Stimulated activated naive CD8-positive, alpha-beta T cell treated with anti-CD3 and anti-CD28 coated beads, Interleukin-15, amount 100 ng/mL, for 72 hours (primary cell): ENCODE results near the gene RASGRP2.
"Not testable (repeated sequence)": the region's sequence is repeated elsewhere in the genome, so short reads cannot be mapped to it uniquely, and the experiment has no call there.

Source experiments
- ATAC-seq: fragments of 150-1000 bp; cut with Tn5 transposase; 2 replicates; pipeline ENCODE4 v1.10.0; 2021; ENCODE audit warnings: mild to moderate bottlenecking, moderate library complexity
- DNase-seq, 2 donors: peaks; one replicate each; pipeline ENCODE4 v3.0.0; 2021 to 2022
- H3K27ac Mint-ChIP-seq, 2 donors: one replicate each; pipeline ENCODE4 v1.8.0; 2022; ENCODE audit warnings: mild to moderate bottlenecking in 2 of 2, mixed read lengths in 2 of 2, moderate library complexity in 2 of 2
- H3K27me3 Mint-ChIP-seq: one replicate; pipeline ENCODE4 v1.8.0; 2022; ENCODE audit warnings: mixed read lengths
- H3K4me1 Mint-ChIP-seq: one replicate; pipeline ENCODE4 v1.8.0; 2022; ENCODE audit warnings: mild to moderate bottlenecking, mixed read lengths
- H3K4me3 Mint-ChIP-seq, 2 donors: one replicate each; pipeline ENCODE4 v1.8.0; 2022; ENCODE audit warnings: mild to moderate bottlenecking in 2 of 2, mixed read lengths in 2 of 2, moderate library complexity in 1 of 2
- H3K9me3 Mint-ChIP-seq, 2 donors: one replicate each; pipeline ENCODE4 v1.8.0; 2022; ENCODE audit warnings: mixed read lengths in 2 of 2

Gene RASGRP2

DNA sequence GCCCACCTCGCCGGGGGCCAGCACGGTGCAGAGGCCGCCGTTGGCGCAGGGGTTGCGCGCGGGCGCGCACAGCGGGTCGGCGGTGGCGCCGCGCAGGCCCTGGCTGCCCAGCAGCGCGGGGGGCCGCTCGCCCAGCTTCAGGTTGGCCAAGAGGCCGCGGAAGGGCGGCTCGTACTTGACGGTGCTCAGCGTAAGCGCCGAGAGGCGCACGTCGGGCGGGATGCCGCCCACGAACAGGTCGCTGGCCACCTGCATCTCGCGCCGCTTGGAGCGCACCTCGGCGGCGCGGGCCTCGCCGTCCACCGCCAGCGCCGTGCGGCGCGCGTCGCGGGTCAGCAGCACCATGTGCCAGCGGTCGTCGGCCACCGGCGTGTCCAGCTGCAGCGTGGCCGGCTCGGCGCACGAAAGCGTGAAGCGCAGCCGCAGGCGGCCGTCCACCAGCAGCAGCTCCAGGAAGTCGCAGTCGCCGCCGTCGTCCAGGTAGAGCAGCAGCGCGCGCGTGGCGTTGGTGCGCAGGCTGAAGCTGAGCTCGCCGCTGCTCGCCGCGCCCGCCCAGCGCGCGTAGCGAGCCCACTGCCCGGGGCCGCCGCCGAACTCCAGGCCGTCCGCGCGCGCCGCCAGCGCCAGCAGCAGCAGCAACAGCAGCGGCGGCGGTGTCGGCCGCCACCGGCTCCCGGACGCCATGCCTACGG lies 30.8 kb downstream of the RASGRP2 start:
- peak; percentile 14 for ATAC-seq
- Mint-ChIP-seq H3K4me1 (peaks cover 32% of the 10 kb centered on the region), H3K27ac (no peak overlapping the region), H3K27me3 (peaks cover 85% of the 10 kb centered on the region), H3K9me3 (no peaks in the 10 kb centered on the region), H3K4me3 (no peak overlapping the region)
- no peak for DNase-seq

DNA sequence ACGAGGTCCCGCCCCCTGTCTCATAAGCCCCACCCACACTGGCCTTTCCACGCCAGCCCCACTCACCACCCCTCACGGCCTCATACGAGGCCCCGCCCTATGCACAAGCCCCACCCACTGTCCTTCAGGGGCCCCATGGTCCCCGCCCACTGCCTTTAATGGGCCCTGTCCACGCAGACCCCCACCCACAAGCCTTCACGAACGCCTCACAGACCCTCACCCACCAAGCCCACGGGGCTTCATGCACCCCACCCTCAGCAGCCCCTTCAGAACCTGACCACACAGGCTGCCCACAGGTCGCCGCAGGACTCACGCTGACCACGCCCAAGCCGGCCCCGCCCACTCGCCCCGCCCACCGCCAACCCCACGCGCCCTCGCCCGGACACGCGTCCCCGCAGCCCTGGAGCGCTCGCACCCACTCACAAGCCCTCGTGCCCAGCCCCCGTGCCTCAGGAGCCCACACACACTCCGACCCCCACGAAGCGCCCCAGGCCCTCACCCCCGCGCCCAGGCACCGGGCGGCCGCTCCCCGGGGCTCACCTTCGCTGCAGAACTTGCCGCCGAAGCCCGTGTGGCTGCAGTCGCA lies 31.4 kb downstream of the RASGRP2 start:
- DNase-seq: no peak
- ATAC-seq: peak; percentile 33
- peak overlapping the region in 1 of 2 donors; percentile 37 for H3K27ac Mint-ChIP-seq
- H3K4me1 Mint-ChIP-seq: peaks cover 32% of the 10 kb centered on the region
- no peaks in the 10 kb centered on the region for H3K9me3 Mint-ChIP-seq
- H3K27me3 Mint-ChIP-seq: peaks cover 81% of the 10 kb centered on the region
- H3K4me3 Mint-ChIP-seq: peak overlapping the region; percentile 23 to 35

DNA sequence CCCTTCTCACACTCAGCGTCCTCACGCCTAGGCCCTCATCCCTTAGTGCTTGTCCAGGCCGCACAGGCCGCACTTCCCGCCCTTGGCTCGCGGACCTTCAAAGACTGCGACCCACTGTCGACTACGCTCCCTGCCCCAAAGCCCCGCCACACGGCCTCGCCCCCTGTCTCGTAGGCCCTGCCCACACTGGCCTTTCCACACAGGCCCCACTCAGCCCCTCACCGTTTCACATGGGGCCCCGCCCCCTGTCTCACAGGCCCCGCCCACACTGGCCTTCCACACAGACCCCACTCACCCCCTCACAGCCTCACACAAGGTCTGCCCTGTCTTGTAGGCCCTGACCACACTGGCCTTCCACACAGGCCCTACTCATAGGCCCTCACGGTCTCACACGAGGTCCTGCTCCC lies 32.0 kb downstream of the RASGRP2 start:
- H3K4me3 Mint-ChIP-seq: peak overlapping the region; percentile 35 to 44

DNA sequence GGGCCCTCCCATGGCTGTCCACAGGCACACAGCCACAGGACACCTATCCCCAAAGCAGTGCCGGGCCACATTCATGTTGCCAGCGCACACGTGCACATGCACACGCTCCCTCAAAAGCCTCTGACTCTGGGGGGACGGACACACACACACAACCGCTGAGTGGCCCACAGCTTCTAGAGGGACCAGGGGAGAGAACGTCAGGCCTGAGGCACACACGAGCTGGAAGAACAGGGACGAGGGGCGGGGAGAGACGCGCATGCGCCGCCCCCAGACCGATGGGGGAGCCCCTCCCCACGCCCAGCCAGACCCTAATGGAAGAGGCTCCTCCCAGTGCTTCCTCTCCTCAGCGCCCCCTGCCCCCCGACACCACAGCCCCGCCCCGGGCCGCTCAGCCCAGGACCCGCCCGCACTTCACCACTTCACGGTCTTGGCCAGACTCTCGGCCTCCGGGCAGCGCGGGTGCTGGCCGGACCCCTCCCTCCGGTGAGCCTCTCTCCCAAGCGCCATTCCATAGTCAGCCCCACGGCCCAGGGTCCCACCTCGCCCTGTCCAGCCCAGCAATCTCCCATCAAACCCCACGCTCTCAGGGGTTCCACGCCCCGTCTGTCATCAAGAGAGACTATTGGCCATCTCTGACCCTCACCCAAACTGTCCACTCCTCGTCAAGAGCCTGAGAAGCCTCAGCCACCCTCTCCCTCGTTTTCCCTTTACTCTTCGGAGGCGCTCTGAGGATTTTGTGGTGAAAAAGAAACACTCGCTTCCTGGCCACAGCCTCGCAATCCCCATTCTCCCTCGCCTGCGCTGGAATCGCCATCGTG lies 32.6 kb downstream of the RASGRP2 start:
- Mint-ChIP-seq H3K27me3 (peaks cover 69% of the 10 kb centered on the region), H3K4me1 (peaks cover 29% of the 10 kb centered on the region), H3K4me3 (peak overlapping the region in 1 of 2 donors; percentile 44), H3K9me3 (no peaks in the 10 kb centered on the region), H3K27ac (no peak overlapping the region)
- no peak for ATAC-seq
- no peak for DNase-seq

More for the DNA sequence above, 32.0 kb downstream of the RASGRP2 start:
- peak overlapping the region in 1 of 2 donors; percentile 37 for H3K27ac Mint-ChIP-seq
- DNase-seq (no peak), ATAC-seq (no peak)
- H3K27me3 Mint-ChIP-seq: peaks cover 76% of the 10 kb centered on the region
- H3K4me1 Mint-ChIP-seq: peaks cover 32% of the 10 kb centered on the region
- H3K9me3 Mint-ChIP-seq: no peaks in the 10 kb centered on the region

DNA sequence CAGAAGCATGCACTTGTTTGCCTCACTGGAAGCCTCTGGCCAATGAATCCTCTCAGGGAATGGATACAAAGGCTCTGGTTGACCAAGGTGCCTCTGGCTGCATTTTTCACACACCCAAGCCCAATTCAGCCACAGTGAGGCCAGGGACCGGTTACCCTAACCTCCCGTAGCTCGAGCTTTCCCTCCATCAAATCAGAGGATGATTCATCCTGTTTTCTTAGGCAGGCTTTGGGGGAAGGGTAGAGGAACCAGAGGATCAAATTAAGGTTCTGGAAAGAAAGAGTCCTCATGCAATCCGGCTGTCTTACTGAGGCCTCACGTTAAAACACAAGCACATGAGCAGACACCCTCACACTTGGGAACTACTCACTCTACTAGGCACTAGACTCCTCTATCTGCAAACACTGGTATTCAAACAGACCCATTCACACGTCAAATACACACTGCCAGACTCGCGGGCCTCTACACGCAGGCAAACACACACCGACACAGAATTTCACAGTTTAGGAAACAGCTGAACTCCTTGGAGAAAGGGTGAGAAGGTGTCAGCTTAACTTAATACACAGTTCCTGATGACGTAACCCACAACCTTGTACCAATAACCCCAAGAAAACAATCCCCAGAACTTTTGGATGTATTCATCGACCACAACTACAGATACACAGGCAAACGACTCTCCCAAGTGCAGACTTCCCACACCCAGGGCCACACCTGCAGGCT lies 33.4 kb downstream of the RASGRP2 start:
- Mint-ChIP-seq H3K27me3 (peaks cover 66% of the 10 kb centered on the region), H3K9me3 (no peaks in the 10 kb centered on the region), H3K27ac (no peak overlapping the region), H3K4me3 (no peak overlapping the region), H3K4me1 (peaks cover 23% of the 10 kb centered on the region)
- no peak for ATAC-seq
- DNase-seq: no peak

DNA sequence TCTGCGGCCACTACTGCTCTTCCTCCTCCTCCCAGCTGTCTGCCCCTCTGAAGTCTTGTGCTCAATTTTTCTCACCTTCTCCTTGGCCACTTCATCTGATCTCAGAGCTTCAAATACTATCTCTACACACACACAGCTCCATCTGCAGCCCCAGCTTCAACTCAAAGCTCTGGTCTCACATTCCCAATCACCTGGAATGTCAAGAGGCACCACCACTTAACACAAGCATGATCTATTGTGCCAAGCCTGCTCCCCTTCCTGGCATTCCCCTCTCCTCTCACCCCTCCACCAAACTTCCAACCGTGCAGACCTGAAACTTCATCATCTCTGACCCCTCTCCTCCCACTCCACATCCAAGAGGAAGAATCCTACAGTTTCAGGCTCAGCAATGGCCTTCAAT lies 38.4 kb downstream of the RASGRP2 start:
- Mint-ChIP-seq H3K9me3 (no peaks in the 10 kb centered on the region), H3K4me1 (no peaks in the 10 kb centered on the region), H3K27me3 (peaks cover 38% of the 10 kb centered on the region), H3K4me3 (no peak overlapping the region), H3K27ac (no peak overlapping the region)
- ATAC-seq (no peak), DNase-seq (no peak)

DNA sequence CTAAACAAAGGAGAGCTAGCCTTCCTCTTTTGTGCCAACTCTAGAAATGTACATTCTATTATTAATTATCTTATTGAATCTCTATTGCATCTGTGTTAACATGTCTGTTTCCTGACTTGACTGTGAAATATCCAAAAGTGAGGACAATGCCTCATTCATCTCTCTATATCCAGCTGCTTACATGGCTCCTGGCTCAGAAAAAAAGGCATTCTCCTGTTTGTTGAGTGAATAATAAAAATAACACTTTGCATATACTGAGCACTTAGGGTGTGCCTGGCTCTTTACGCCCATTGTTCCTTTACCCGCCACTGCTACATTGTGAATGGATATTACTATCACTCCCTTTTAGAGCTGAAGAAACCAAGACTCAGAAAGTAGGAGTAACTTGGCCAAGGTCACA lies 40.9 kb downstream of the RASGRP2 start:
- no peak overlapping the region for H3K27ac Mint-ChIP-seq
- H3K27me3 Mint-ChIP-seq: peaks cover 22% of the 10 kb centered on the region
- ATAC-seq (no peak), DNase-seq (no peak)
- no peaks in the 10 kb centered on the region for H3K4me1 Mint-ChIP-seq
- no peaks in the 10 kb centered on the region for H3K9me3 Mint-ChIP-seq
- H3K4me3 Mint-ChIP-seq: no peak overlapping the region

DNA sequence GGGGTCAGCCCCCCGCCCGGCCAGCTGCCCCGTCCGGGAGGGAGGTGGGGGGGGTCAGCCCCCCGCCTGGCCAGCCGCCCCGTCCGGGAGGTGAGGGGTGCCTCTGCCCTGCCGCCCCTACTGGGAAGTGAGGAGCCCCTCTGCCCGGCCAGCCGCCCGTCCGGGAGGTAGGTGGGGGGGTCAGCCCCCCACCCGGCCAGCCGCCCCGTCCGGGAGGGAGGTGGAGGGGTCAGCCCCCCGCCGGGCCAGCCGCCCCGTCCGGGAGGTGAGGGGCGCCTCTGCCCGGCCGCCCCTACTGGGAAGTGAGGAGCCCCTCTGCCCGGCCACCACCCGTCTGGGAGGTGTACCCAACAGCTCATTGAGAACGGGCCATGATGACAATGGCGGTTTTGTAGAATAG lies 42.0 kb downstream of the RASGRP2 start:
- H3K27me3 Mint-ChIP-seq: peaks cover 21% of the 10 kb centered on the region
- not testable (repeated sequence) for H3K27ac Mint-ChIP-seq, H3K4me3 Mint-ChIP-seq, H3K9me3 Mint-ChIP-seq, DNase-seq, H3K4me1 Mint-ChIP-seq, ATAC-seq

DNA sequence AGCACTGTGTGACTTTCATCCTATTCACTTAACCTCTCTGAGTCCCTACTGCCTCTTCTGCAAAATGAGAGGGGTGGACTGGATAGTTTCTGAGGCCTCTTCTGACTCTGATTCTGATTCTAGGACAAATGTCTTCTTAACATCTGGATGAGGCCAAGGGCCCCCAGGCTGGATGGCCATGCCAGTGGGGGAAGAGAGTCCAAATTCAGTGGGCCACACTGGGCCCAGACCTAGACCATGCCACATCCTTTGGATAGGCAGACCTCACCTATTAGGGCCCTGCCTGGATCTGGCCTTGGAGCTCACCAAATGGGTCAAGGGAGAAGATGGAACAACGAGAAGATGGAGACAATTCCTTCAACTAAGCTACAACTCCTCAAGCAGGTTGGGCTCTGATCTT lies 45.5 kb downstream of the RASGRP2 start:
- Mint-ChIP-seq H3K9me3 (no peaks in the 10 kb centered on the region), H3K27ac (no peak overlapping the region), H3K4me1 (peaks cover 1% of the 10 kb centered on the region), H3K27me3 (peaks cover 24% of the 10 kb centered on the region), H3K4me3 (no peak overlapping the region)
- DNase-seq (no peak), ATAC-seq (no peak)

DNA sequence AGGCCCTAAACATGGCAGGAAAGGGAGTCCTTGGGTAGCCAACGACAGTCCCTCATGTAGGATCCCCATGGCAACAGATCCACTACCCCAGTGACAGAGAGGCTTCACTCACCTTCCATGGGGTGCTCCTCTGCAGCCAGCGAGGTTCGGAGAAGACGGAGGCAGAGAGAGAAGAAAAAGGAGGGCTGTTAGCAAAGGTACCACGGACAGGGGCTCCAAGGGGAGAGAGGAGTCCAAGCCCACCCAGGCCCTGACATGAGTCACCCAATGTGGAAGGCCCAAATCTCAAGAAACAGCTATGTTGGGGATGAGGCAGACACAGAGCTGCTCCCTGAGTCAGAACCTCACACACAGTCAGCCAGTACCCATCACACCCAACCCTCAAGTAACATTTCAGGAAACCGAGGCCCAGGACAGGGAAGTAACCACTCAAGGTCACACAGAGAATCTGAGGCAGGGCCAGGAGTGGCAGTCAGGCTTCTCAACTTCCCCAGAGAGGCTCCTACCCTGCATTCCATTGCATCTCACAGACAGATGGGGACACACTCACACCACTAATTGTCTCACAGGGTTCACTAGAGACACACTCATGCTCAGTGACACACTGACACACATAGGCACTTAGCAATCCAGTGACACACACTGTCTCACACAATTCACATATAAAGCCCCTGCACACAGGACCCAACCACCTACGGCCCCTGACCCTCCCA lies 46.1 kb downstream of the RASGRP2 start:
- H3K9me3 Mint-ChIP-seq: no peaks in the 10 kb centered on the region
- no peak overlapping the region for H3K4me3 Mint-ChIP-seq
- ATAC-seq: no peak
- H3K4me1 Mint-ChIP-seq: peaks cover 8% of the 10 kb centered on the region
- DNase-seq: no peak
- H3K27ac Mint-ChIP-seq: no peak overlapping the region
- H3K27me3 Mint-ChIP-seq: peaks cover 30% of the 10 kb centered on the region

DNA sequence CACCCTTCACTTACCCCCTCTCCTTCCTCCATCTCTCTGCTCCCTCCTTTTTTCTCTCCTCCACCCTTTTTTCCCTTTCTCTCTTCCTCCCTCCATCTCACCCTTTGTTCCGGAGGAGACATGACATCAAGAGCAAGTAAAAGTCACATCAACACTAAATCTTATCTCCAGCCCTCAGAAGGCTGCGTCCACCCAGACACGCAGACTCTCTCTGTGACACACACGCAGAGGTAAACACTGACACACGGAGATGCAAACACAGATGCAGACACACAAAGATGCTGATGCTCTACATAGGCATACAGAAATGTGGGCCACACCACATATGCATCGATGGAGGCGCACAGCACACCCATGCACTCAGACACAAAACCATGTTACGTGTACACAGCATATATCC lies 47.9 kb downstream of the RASGRP2 start:
- DNase-seq (no peak), ATAC-seq (no peak)
- Mint-ChIP-seq H3K4me1 (peaks cover 20% of the 10 kb centered on the region), H3K27ac (peak overlapping the region in 1 of 2 donors; percentile 13), H3K27me3 (peaks cover 42% of the 10 kb centered on the region), H3K4me3 (no peak overlapping the region), H3K9me3 (no peaks in the 10 kb centered on the region)

DNA sequence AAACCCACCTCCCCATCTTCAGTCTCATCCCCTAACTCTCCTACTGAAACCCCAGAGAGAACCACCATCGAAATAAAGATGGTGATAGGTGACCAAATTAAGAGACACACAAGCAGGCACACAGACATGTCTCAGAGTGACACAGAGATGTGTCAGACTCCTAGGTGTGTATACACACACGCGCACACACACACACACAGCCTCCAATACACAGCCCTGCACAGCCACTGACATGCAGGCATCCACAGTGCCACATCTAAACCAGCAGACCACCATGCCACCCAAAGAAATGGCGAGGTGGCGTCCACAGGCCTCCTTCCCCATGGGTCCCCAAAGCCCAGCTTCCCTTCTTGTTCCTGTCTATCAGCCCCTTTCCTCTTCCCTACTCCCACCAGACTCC lies 48.4 kb downstream of the RASGRP2 start:
- ATAC-seq: no peak
- H3K27ac Mint-ChIP-seq: no peak overlapping the region
- H3K4me1 Mint-ChIP-seq: peaks cover 20% of the 10 kb centered on the region
- no peaks in the 10 kb centered on the region for H3K9me3 Mint-ChIP-seq
- no peak overlapping the region for H3K4me3 Mint-ChIP-seq
- H3K27me3 Mint-ChIP-seq: peaks cover 42% of the 10 kb centered on the region
- DNase-seq: no peak

DNA sequence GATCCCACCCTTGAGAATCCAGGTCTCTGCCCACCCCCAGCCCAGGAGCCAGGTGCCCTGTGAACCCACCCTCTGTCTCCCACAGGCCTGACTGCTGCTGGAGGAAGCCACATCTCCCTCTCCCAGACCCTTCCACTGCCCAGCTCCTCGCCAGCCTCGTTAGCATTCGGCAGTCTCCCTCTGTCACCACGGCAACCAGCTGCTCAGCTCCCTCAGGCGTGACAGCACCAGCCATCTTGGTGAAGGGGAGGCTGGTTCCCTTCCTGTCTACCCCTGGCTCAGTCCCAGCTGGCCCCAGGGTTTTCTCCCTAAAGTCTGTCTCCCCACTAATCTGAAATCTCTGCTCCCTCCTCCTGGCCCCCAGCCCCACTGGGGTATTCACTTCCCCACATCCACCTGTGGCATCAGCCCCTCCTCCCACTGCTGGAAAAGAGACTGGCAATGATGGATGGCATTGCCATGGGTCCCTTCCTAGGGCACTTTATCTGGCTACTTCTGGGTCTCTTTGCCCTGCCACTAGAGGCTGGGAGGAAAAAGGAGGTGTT lies 49.0 kb downstream of the RASGRP2 start:
- Mint-ChIP-seq H3K27ac (peak overlapping the region in 1 of 2 donors; percentile 28), H3K4me3 (no peak overlapping the region), H3K9me3 (no peaks in the 10 kb centered on the region), H3K4me1 (peaks cover 20% of the 10 kb centered on the region), H3K27me3 (peaks cover 38% of the 10 kb centered on the region)
- ATAC-seq: no peak
- DNase-seq: no peak

DNA sequence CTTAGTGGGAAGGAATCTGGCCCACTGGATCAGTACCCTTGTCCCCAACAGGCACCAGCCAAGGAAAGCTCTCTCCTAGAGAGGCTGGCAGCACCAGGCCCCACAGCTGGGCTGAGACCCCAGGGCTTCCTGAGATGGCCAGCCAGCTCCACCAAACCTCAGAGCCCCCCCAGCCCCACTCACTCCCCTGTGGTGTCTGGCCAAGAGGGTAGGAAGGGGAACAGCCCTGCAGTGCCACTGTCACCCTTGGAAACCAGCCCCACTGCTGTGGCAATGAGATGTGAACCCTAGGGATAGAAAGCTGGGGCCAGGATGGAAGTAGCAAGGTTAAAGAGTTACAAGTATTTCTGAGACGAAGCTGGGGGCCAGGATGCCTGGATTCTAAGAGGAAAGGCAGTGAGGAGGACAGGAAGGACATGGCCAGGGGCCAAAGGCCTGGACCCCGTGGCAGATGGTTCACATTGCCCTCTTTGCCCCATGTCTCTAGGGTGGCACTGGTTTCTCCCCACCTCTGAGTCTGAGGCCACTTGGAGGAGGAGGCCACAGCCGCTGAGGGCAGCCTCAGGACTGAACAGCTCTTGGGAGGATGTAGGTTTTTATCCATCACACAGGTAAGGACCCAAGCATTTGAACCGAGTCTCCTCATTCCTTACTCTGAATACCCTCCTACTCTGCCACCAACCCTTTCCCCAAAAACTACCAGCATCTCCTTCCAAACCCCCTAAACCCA lies 49.8 kb downstream of the RASGRP2 start:
- ATAC-seq: no peak

More for the DNA sequence above, 49.8 kb downstream of the RASGRP2 start:
- Mint-ChIP-seq H3K9me3 (no peaks in the 10 kb centered on the region), H3K27me3 (peaks cover 38% of the 10 kb centered on the region), H3K4me3 (no peak overlapping the region), H3K4me1 (peaks cover 20% of the 10 kb centered on the region), H3K27ac (no peak overlapping the region)
- no peak for DNase-seq
